Body of pancreas (tissue), 4 donors: ENCODE results near the gene RAB11FIP4.

Experiments used
- POLR2A ChIP-seq, 3 donors: fragments of 450-650 bp; IDR thresholded peaks; one replicate each; pipeline ENCODE4 v1.6.1; 2016; ENCODE audit warnings: antibody characterized with exemption in 3 of 3, mild to moderate bottlenecking in 2 of 3
- TF ChIP-seq, protein P1 (sequence below), 7 experiments: fragments of 450-650 bp in 4 of 7; fragments of 200-600 bp in 3 of 7; sonication (generic) in 3 of 7; IDR thresholded peaks; one replicate each; pipeline ENCODE4 v1.5.1; 2016 to 2019; ENCODE audit warnings: antibody characterized with exemption in 7 of 7

DNA sequence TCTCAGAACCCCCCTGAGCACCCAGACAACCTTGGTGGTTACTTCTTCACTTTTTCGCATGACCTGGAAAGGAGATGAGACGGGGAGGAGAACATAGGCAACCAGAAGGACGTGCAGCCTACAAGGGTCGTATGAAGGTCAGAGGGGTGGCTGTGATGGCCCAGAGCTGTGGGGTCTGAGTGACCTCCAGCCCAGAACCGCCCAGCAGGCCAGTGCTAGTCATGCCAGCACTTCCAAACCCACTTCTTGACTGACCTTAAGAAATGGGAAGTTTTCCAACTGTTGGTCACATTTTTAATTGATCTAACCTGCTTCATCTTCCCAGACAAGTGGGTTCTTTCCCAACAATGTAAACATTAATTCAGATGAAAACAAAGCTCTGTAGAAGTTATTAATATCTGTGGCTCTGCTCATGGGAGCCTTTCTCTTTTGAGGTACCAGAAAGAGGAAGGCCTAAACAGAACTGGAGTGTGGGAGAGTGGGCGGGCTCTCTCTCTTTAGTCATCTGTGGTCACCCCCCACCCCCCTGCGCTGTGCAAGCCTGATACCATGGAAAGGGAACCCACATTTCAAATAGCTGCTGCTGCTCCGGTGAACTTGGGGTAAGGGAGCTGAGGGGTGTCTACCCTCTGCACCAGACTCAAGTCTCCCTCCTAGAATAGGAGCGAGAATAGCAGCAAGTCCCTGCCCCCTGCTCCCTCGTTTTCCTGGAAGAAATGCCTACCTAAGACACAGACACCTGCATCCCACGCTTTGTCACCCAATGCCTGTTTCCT lies 101.6 kb downstream of the RAB11FIP4 start:
- TF ChIP-seq, protein P1, sequence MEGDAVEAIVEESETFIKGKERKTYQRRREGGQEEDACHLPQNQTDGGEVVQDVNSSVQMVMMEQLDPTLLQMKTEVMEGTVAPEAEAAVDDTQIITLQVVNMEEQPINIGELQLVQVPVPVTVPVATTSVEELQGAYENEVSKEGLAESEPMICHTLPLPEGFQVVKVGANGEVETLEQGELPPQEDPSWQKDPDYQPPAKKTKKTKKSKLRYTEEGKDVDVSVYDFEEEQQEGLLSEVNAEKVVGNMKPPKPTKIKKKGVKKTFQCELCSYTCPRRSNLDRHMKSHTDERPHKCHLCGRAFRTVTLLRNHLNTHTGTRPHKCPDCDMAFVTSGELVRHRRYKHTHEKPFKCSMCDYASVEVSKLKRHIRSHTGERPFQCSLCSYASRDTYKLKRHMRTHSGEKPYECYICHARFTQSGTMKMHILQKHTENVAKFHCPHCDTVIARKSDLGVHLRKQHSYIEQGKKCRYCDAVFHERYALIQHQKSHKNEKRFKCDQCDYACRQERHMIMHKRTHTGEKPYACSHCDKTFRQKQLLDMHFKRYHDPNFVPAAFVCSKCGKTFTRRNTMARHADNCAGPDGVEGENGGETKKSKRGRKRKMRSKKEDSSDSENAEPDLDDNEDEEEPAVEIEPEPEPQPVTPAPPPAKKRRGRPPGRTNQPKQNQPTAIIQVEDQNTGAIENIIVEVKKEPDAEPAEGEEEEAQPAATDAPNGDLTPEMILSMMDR (IDR thresholded peaks at IDR 0.05) = no peak
- TF ChIP-seq POLR2A (IDR thresholded peaks at IDR 0.05) = no peak
